GM21737 (cell line): ENCODE data around the gene NPBWR2.

Experiments
- ATAC-seq: cut with Tn5 transposase; IDR thresholded peaks from one replicate; pipeline ENCODE4 v1.9.1; 2021; ENCODE audit warnings: mild to moderate bottlenecking, moderate library complexity; ENCODE audit not compliant: unreplicated experiment

Gene NPBWR2, protein sequence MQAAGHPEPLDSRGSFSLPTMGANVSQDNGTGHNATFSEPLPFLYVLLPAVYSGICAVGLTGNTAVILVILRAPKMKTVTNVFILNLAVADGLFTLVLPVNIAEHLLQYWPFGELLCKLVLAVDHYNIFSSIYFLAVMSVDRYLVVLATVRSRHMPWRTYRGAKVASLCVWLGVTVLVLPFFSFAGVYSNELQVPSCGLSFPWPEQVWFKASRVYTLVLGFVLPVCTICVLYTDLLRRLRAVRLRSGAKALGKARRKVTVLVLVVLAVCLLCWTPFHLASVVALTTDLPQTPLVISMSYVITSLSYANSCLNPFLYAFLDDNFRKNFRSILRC

DNA sequence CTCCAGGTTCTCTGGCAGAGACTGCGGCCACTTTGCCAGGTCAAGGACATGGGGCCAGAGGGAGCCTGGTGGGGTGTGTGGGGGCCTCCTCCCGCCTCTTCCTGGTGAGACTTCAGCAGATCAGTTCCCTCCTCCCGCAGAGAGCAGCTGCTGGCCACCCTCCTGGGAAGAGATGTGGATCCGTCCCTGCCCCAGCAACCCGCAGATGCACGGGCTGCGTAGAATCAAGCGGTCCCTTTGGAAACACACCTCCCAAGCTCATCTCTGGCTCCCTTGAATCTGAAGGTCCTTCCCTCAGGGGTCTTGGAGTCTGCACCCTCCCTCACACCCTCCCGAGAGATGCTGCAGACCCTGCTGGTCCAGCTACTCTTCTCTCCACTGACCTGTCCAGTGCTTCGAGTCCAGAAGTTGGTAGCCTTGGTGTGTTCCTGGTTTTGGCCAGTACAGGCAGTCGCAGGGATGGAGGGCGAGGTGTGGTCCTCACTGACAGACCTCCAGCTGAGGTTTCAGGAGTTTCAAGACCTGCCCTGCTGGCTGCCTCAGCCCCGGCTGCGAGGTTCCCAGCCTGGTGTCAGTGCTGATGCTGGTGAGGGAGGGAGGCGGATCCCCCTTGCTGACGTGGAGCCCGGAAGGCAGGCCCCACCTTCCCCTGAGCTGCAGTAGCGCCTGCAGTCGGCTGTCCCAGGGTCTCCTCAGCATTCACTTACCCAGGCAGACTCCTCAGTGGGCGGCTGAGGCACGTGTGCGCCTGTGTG lies at the start of gene NPBWR2:
Gene NPBWR2, minus strand, starts transcription at position 585 of the 755 bp plus-strand sequence. CDS start 734 bp downstream, outside the sequence.
- ATAC-seq, result no peak

- no peak for ATAC-seq
These were observed 48.9 kb upstream of the NPBWR2 start for GRCh38 chr20:64156136-64156885.

DNA sequence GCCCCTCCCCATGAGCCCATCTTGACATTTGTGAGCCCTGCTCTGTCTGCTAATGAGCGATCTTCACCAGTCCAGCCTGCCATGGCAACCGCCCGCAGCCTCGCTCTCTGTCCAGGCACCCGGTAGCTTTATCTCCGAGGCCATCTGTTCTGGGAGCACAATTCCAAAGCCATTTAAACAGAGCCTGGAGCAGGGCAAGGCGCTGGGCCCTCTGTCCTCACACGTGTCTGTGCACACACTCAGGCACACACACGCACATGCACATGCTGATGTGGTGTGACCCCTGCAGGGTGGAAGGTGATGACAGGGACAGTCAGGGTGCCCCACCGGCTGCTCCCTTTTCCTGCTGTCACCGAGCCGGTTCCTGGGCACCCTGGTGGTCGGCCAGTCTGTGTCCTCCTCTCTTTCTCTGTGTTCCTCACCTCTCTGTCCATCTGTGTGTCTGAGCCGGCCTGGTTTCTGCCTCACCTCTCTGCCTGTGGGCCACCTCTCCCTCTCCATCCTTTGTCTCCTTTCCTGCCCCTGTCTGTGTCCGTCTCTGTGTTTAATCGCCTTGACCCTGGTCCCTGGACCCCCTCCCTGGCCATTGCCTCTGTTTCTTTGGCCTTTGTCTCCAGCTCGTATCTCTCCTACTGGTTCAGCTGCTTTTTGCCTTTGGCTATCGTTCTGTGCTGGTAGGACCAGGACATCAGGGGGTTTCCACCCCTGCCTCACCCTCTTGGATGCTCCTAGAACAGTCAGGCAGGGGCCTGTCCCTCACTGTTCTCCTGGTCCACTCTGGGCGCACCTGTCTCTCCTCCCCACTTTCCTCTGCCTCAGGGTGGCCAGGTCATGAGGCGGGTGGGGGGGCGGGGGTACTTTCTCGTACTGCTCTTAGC lies 48.1 kb upstream of the NPBWR2 start:
- no peak for ATAC-seq

GRCh38 chr20:64154590-64155257 lies 47.4 kb upstream of the NPBWR2 start:
- no peak for ATAC-seq

DNA sequence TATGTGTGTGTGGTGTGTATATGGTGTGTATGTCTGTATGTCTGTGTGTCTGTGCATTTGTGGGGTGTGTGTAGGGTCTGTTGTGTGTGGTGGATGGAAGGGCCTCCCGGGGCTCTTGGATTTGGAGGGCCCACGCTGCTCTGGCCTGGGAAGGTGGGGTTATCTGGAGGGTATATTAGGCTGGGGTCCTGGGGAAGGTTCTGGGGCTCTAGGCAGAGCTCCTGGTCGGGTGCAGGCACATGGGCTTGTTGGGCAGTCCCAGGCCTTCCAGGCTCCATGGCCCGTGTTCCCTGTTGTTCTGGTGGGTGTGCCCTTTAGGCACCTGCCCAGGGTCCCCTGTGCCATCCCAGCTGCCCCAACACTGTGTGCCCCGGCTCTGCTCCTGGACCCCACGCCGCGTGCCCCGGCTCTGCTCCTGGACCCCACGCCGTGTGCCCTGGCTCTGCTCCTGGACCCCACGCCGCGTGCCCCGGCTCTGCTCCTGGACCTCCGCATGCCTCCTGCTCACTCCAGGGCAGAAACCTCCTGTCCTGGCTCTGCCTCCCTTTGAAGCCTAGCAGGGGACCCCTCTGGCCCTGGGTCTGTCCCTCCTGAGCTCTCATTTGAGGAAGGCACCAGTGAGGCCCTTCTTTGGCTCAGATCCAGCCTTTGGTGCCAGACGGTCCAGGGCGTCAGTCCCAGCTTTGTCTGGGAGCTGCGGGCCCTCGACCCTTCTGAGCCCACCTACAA lies 46.7 kb upstream of the NPBWR2 start:
- ATAC-seq, result no peak

DNA sequence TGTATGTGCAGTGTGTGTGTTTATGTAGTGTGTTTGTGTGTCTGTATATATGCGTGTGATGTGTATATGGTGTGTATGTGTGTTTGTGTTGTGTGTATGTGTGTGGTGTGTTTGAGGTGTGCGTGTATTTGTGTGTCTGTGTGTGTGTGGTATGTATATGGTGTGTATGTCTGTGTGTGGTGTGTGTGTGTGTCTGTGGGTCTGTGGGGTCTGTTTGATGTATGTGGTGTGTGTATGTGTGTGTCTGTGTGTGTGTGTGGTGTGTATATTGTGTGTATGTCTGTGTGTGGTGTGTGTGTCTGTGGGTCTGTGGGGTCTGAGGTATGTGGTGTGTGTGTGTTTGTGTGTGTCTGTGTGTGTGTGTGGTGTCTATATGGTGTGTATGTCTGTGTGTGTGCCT lies 46.0 kb upstream of the NPBWR2 start:
- no peak for ATAC-seq

DNA sequence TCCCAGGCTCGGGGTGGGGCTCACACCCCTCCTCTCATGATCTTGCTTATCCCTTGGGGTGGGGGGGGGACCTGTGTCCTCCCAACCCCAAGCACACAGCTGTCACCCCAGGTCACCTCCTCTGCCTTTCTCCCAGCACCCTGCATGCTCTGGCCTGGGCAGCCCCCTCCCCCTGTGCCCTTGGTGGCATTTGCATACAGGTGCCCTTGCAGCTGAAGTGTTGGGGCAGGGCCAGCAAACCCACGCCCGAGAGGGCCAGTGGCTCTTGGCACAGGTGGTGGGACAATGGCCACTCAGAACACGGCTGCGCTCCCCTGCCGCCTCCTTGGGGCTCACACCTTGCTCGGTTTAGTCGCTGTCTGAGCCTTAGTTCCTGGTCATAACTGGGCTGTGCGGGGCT lies 45.5 kb upstream of the NPBWR2 start:
- ATAC-seq, result no peak

- ATAC-seq, result no peak
These were observed 44.5 kb upstream of the NPBWR2 start for GRCh38 chr20:64151633-64152530.

DNA sequence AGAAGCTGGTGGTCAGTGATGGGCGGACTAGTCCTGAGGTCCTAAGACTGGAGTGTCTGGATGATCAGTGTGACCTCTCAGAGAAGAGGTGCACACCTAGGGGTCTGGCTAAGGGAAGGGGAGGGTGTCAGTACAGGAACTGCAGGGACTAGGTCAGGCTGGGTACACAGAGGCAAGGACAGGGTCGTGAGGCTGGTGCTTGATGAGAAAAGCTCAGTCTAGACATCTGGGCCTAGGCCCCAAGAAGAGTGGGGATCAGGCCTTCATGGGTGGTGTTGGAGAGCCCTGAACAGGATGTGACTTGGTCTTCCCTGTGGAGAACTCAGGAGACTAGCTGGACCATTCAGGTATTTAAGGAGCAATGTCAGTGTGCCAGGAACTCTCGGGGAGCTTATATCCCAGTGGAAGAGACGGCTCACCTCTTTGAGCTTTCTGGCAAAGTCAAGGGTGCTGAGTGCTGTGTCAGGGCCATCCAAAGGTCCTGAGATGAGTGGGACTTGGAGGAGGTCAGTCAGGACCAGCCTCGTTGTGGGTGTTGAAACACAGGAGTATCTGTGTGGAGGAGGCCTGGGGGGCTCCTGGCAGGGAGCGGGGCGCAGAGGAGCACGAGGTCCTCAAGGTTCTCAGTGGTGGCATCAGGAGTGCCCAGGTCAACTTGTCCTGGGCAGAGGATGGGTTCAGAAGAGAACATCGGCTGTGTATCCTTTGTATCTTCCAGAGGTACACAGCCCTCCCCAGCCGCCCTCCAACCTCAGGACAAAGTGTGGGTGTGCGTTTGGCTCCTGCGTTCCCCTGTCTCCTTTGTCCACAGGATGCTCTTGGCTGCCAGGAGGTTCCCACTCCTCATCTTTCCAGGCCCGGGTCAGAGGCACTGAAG lies 43.6 kb upstream of the NPBWR2 start:
- no peak for ATAC-seq

DNA sequence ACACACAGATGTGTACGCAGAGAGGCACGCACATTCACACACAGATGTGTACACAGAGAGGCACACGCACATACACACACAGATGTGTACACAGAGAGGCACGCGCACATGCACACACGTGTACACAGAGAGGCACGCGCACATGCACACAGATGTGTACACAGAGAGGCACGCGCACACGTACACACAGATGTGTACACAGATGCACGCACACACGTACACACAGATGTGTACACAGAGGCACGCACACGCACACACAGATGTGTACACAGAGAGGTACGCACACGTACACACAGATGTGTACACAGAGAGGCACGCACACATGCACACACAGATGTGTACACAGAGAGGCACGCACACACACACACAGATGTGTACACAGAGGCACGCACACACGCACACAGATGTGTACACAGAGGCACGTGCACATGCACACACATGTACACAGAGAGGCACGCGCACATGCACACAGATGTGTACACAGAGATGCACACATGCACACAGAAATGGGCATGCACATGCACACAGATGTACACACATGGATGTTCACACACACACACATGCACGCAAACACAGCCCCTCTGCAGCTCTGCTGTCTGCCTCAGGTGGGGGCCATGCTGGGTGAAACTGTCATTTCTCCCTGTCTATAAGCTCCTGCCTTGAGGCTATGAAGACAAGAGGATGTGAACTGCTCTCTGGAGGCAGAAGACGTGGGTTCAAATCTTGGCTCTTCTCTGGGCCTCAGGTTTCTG lies 42.6 kb upstream of the NPBWR2 start:
- ATAC-seq, result no peak

- no peak for ATAC-seq
These were observed 41.8 kb upstream of the NPBWR2 start for GRCh38 chr20:64149141-64149540.

DNA sequence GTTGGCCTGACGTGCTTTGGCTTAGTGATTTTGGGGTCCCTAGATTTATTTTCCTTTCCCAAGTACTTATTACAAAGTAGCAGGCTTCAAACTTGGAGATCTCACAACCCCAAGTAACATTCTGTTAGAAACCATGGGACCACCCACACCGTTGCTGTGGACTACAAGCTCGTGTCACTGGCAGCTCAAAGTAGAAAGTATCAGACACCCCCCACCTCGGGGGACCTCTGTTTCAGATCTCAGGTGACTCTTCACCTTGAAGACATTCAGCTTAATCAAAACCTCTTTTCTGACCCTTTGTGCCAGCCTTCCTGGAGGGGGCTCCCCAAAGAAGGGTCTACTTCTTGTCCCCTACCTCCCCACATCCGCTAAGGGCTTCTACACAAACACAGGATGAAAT lies 41.2 kb upstream of the NPBWR2 start:
- ATAC-seq, result no peak

GRCh38 chr20:64146936-64147477 lies 39.6 kb upstream of the NPBWR2 start:
- ATAC-seq, result no peak

- ATAC-seq, result no peak
These were observed 39.1 kb upstream of the NPBWR2 start for GRCh38 chr20:64146301-64146935.

- ATAC-seq, result no peak
These were observed 38.3 kb upstream of the NPBWR2 start for GRCh38 chr20:64145458-64146300.
